Duodenal mucosa (tissue), 2 donors: ENCODE data around the gene CTPS1.

Experiments
- H3K27ac ChIP-seq: one replicate; pipeline ENCODE4 v1.7.0; 2013; ENCODE audit warnings: low read depth, low read length
- H3K27me3 ChIP-seq, 2 donors: one replicate each; pipeline ENCODE4 v1.7.0; 2013; ENCODE audit warnings: low read length in 2 of 2, control low read depth in 1 of 2; ENCODE audit not compliant: insufficient read depth in 2 of 2, control insufficient read depth in 1 of 2
- H3K36me3 ChIP-seq, 2 donors: one replicate each; pipeline ENCODE4 v1.7.0; 2013; ENCODE audit warnings: low read length in 2 of 2, control low read depth in 1 of 2; ENCODE audit not compliant: insufficient read depth in 2 of 2, control insufficient read depth in 1 of 2
- H3K4me1 ChIP-seq, 2 donors: one replicate each; pipeline ENCODE4 v1.7.0; 2013; ENCODE audit warnings: low read length in 2 of 2, control low read depth in 1 of 2; ENCODE audit not compliant: insufficient read depth in 2 of 2, control insufficient read depth in 1 of 2
- H3K4me3 ChIP-seq, 2 donors: one replicate each; pipeline ENCODE4 v1.7.0; 2013; ENCODE audit warnings: low read length in 2 of 2, low read depth in 1 of 2
- H3K9ac ChIP-seq, 2 donors: one replicate each; pipeline ENCODE4 v1.7.0; 2013; ENCODE audit warnings: low read length in 2 of 2, low read depth in 1 of 2
- H3K9me3 ChIP-seq, 2 donors: one replicate each; pipeline ENCODE4 v1.7.0; 2013; ENCODE audit warnings: low read length in 2 of 2, control low read depth in 1 of 2; ENCODE audit not compliant: control insufficient read depth in 1 of 2

CTPS1 gene

GRCh38 chr1:40966417-40966816 lies 13.1 kb upstream of the CTPS1 start:
- no peak overlapping the region for H3K9ac ChIP-seq
- no peaks in the 10 kb centered on the region for H3K9me3 ChIP-seq
- no peaks in the 10 kb centered on the region for H3K36me3 ChIP-seq
- no peaks in the 10 kb centered on the region for H3K27me3 ChIP-seq
- H3K4me3 ChIP-seq, result no peak overlapping the region
- H3K4me1 ChIP-seq, result no peaks in the 10 kb centered on the region
- H3K27ac ChIP-seq, result no peak overlapping the region

GRCh38 chr1:40969445-40969844 lies 10.1 kb upstream of the CTPS1 start:
- H3K4me3 ChIP-seq, result no peak overlapping the region
- H3K9me3 ChIP-seq, result no peaks in the 10 kb centered on the region
- no peak overlapping the region for H3K27ac ChIP-seq
- no peaks in the 10 kb centered on the region for H3K4me1 ChIP-seq
- H3K36me3 ChIP-seq, result no peaks in the 10 kb centered on the region
- H3K9ac ChIP-seq, result no peak overlapping the region
- no peaks in the 10 kb centered on the region for H3K27me3 ChIP-seq

GRCh38 chr1:40971966-40972365 lies 7.5 kb upstream of the CTPS1 start:
- Histone ChIP-seq H3K4me3 (no peak overlapping the region), H3K36me3 (no peaks in the 10 kb centered on the region), H3K9ac (no peak overlapping the region), H3K27ac (no peak overlapping the region), H3K4me1 (no peaks in the 10 kb centered on the region), H3K27me3 (no peaks in the 10 kb centered on the region), H3K9me3 (no peaks in the 10 kb centered on the region)

GRCh38 chr1:40973912-40974311 lies 5.6 kb upstream of the CTPS1 start:
- Histone ChIP-seq H3K9ac (no peak overlapping the region), H3K36me3 (no peaks in the 10 kb centered on the region), H3K4me1 (peaks cover 2% of the 10 kb centered on the region in 2 donors), H3K27me3 (no peaks in the 10 kb centered on the region), H3K9me3 (no peaks in the 10 kb centered on the region), H3K4me3 (no peak overlapping the region), H3K27ac (no peak overlapping the region)

GRCh38 chr1:40974945-40975344 lies 4.6 kb upstream of the CTPS1 start:
- Histone ChIP-seq H3K4me3 (no peak overlapping the region), H3K9ac (no peak overlapping the region), H3K9me3 (no peaks in the 10 kb centered on the region), H3K27me3 (no peaks in the 10 kb centered on the region), H3K36me3 (no peaks in the 10 kb centered on the region), H3K27ac (no peak overlapping the region), H3K4me1 (peaks cover 6% of the 10 kb centered on the region in 2 donors)

GRCh38 chr1:40976952-40977690 lies 2.4 kb upstream of the CTPS1 start:
- H3K9ac ChIP-seq, result no peak overlapping the region
- no peaks in the 10 kb centered on the region for H3K27me3 ChIP-seq
- H3K27ac ChIP-seq, result no peak overlapping the region
- peaks cover 18% of the 10 kb centered on the region in 2 donors for H3K4me1 ChIP-seq
- H3K4me3 ChIP-seq, result no peak overlapping the region
- H3K9me3 ChIP-seq, result no peaks in the 10 kb centered on the region
- H3K36me3 ChIP-seq, result no peaks in the 10 kb centered on the region

- Histone ChIP-seq H3K4me3 (no peak overlapping the region), H3K27me3 (no peaks in the 10 kb centered on the region), H3K27ac (no peak overlapping the region), H3K4me1 (peaks cover 18% of the 10 kb centered on the region in 2 donors), H3K9me3 (no peaks in the 10 kb centered on the region), H3K36me3 (no peaks in the 10 kb centered on the region), H3K9ac (no peak overlapping the region)
Measured at GRCh38 chr1:40977716-40978115, 1.8 kb upstream of the CTPS1 start.

GRCh38 chr1:40978886-40979240 lies 633 bp upstream of the CTPS1 start:
- H3K27ac ChIP-seq, result peak overlapping the region; percentile 84
- no peaks in the 10 kb centered on the region for H3K36me3 ChIP-seq
- H3K4me3 ChIP-seq, result peak overlapping the region; percentile 94 to 96
- H3K4me1 ChIP-seq, result peaks cover 18% of the 10 kb centered on the region in 2 donors
- H3K9ac ChIP-seq, result peak overlapping the region; percentile 86 to 98
- H3K27me3 ChIP-seq, result no peaks in the 10 kb centered on the region
- H3K9me3 ChIP-seq, result no peaks in the 10 kb centered on the region

GRCh38 chr1:40980068-40980452 lies 564 bp downstream of the CTPS1 start:
- Histone ChIP-seq H3K9ac (peak overlapping the region; percentile 13 to 86), H3K27ac (no peak overlapping the region), H3K9me3 (no peaks in the 10 kb centered on the region), H3K4me1 (peaks cover 18% of the 10 kb centered on the region in 2 donors), H3K27me3 (no peaks in the 10 kb centered on the region), H3K4me3 (peak overlapping the region; percentile 94 to 96), H3K36me3 (peaks cover 0 to 9% of the 10 kb centered on the region in 2 donors)

- Histone ChIP-seq H3K27ac (no peak overlapping the region), H3K9ac (peak overlapping the region; percentile 13 to 86), H3K36me3 (peaks cover 0 to 15% of the 10 kb centered on the region in 2 donors), H3K27me3 (no peaks in the 10 kb centered on the region), H3K4me3 (peak overlapping the region; percentile 94 to 96), H3K4me1 (peaks cover 18% of the 10 kb centered on the region in 2 donors), H3K9me3 (no peaks in the 10 kb centered on the region)
Measured at GRCh38 chr1:40980453-40981121, 1.1 kb downstream of the CTPS1 start.
